ENCODE results near the gene CALHM1.

CALHM1 gene

DNA sequence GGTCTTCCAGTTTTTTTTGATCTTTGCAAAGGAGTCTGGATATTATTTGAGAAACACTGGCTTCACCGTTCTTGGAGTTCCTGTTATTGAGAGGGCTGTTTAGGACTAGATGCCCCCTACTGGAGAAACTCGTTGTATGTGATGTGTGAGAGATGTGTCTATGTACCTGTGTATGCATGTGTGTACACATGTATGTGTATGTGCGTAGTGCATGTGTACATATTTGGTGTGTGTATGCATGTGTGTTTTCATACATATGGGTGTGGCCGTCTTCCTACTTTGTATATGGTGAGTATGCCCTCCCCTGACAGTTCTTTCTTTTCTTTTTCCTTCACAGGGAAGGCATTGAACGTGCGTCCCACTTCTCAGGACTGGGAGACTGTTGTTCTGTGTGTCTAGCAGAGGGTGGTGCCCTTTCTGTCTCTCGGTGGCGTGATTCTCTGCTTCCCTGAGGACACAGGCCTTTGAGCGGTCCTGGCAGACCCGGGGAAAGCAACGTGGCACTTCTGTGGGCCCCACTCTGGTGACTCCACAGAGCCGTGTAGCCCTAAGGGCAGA lies 23.4 kb upstream of the CALHM1 start:
- peak in 1 of 2 experiments; percentile 46 for DNase-seq

DNA sequence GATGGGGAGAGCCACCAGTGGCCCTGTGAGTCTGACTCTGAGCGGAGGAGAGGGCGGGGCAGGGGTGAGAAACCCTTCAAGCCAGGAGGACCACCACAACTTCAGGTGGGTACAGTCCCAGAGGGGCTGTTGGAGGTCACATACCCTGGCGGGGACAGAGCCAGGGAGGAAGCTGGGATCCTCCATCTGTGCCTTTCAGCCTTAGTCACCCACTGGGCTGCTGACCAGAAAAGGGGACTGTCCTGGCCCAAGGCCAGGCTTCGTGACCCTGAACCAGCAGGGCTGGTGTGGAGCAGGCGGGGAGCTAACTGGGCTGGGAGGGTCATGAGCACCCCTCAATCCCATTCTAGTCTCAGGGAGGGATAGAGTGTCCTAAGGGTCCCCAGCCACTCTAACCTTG lies 21.8 kb upstream of the CALHM1 start:
- DNase-seq: no peak

DNA sequence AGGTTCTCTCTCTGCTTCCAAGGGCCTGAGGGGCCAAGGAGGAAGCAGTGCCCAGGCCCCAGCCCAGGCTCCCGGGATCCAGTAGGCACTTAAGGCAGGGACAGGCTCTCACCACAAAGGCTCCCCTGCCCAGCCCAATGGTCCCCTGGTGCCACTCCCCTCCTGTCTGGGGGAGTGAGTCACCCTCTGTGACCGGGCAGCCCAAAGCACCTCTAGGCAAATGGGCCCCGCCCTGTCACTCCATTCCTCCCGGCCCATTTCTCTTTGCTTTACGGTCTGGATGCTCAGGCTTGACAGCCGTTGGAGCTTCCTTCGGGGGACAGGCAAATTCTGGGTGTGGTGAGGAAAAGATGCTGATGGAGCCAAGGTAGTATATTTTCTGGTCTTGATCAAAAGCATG lies 20.4 kb upstream of the CALHM1 start, which contains the start of gene CALHM3:
TSS of gene CALHM3 (minus strand) at position 106 of the 400 bp plus-strand sequence. CDS start 208 bp downstream, outside the sequence.
- no peak for DNase-seq

DNA sequence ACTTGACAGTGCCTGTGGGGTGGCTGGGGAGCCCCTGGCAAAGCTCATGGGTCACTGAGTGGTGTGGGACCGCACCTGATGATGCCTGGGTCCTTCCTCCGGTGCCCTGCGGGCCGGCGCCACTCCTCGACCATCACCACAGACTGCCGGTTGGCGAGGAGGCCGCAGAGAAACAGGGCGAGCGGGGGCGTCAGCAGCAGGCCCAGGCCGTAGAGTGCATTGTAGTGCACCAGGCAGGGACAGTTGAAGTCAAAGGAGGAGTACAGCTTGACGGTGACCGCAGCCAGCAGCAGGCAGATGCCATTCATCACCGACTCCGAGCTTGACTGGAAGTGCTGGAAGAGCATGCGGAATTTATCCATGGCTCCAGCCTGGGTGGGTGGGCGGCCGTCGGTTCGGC lies 20.0 kb upstream of the CALHM1 start:
- DNase-seq: no peak

DNA sequence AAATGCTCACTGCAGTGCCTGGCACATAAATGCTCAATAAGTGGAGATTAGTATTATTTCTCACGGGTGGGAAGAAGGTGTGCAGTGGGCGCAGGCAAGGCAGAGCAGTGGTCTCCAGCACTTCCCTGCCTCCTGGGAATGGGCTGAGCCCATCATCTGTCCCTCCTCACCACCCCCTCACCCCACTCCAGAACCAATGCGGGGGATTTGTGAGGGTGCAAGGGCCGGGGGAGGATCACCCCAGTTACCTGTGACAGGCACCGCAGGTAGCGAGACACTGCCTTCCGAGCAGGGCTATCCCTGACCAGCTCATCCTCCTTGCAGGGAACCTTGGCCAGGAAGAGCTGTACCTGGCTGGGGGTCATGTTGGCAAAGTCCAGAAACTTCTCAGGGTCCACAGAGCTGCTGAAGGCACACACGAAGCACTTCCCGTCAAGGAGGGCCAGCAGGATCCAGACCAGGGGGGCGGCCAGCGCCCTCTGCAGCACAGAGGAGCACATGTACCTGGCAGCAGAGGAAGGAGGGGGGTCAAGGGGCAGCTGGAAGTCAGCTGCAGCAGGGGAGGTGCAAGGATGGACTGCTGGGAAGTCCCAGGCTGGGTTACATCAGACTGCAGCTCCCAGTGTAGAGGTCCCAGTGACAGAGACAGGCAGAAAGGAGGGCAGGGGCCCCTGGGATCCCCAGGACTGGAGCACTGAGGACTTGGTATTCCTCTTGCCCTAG lies 17.5 kb upstream of the CALHM1 start:
- no peak for DNase-seq

DNA sequence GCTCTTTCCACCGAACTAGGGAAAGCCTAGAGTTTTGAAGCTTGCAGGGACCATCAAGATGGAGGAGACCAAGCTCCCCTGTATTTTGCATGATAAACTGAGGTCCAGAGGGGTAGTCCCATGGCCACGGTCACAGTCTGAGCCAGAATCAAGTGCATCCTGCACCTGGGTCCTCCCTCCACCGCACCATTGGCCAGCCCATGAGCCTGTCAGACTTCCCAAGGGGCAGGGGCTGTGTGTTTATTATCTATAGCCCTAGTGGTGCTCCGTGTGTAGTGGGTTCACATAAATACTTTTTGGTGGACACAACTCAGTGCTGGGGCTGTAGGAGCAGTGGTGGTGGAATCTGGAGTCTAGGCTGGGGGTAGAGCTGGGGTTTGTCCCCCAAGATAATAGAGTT lies 16.7 kb upstream of the CALHM1 start:
- no peak for DNase-seq

DNA sequence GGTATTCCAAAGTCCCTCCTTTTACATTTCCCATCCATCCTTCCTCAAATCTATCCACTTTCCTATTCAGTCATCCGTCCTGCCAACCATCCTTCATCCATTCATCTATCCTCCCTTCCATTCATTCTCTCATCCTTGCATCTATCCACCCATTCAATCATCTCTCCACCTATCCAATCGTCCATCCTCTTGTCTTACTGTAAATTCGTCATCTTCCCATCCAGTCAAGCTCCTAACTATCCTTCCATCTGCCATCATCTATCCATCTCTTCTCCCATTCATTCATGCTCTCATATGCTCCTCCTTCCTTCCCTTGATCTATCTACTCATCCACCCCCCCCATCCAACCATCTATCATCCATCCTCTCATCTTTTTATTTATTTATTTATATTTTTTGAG lies 15.4 kb upstream of the CALHM1 start:
- no peak for DNase-seq

DNA sequence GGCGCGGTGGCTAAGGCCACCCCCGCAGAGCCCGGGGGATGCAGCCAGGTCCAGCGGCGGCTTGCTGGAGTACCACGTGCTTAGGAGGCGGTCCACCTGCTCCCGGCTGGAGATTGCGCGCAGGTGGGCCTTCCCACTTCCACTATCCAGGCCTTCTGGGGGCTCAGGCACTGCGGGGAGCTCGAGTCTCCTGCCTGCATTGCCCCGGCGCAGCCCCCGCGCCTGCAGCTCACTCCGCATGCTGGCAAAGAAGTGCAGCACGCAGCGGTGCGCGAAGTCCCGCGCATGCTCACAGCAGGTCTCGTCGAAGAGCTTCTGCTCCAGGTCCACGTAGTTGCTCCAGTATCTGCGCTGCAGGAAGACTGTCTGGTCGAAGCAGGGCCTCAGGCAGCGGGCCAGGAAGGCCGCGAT lies 14.6 kb upstream of the CALHM1 start:
- no peak for DNase-seq

DNA sequence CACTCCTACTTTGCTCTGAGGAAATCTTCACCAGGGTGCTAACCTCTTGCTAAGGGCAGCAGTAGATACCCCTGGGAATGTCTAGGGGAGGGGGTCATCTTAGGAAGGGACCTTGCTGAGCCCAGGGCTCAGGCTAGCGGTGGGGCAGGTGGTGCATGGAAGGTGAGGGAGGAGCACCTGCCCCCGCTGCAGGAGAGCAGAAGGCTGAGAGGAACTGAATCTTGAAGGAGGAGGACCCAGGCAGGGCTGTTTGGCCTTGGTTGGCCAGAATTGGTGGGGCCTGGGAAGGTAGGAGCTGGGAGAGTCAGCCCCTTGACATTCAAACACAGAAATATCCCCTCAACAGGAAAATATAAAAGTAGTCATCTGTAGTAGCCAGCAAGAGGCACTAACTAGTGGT lies 13.3 kb upstream of the CALHM1 start:
- DNase-seq: no peak

DNA sequence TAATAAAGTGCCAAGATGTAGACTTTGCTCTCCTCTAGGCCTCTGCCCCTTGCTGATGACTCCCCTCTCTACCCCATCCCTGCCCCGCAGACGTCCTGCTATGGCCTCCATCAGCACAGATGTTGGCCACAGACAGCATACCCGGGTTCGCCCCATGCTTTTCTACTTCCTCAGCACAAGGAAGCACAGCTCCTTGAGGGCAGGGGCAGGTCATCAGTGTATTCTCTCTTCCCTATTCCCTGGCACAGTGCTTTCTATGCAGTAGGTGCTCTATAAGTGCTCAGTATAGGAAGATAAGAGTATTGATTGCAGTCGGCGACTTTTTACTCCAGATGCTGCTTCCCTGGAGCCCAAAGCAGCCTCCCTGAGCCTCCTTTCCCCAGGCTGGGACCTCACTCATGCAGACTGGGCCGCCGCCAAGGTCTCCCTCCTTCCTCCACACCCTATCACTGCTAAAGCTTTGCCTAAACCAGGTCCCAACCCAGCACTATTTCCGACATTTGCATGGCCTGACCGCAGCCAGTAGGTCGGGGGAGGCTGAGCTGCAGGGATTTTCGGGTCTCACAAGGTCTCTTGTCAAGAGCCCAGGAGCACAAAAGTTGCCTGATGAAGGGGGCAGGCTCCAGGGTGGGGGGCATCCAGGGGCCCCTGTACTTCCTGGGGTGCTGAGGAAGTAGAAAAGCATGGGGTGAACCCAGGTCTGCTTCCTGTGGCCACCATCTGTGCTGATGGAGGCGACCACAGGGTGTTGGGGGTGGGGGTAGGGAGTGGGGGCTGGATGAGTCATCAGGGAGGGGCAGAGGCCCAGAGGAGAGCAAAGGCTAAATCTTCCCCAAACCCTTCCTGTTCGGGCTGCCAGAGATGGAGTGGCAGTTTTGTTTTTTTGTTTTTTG lies 12.3 kb upstream of the CALHM1 start:
- DNase-seq: no peak

DNA sequence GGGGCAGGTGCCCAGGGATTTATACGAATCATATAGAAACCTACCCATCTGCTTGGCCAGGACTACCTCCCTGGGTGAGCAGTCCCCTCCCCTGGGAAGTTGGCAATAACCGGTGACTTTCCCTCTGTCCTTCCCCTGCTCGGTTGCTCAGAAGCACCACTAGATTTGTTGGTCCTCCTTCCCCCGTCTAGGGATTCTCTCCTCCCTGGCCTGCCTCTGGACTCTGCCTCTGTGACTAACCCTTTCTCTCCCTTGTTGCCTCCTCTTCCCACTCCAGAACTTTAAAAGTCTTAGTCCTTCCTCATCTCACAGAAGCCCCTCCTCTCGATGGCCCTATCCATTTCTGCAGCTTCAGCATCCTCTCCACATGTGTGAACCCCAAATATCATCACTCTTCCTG lies 10.5 kb upstream of the CALHM1 start:
- no peak for DNase-seq

DNA sequence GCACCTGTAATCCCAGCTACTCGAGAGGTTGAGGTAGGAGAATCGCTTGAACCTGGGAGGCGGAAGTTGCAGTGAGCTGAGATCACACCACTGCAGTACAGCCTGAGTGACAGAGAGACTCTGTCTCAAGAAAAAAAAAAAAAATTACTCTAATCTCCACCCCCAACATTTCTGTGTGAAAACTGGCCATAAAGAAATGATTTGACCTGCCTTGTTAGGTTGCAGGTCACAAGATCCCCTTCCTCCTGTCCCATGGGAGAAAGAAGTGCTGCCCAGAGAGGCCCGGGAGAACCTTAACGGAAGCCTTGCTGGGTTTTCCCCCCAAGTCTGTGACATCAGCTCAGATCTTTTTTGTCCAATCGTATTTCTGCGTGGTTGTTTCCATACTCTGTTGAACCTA lies 8.7 kb upstream of the CALHM1 start:
- DNase-seq: no peak

DNA sequence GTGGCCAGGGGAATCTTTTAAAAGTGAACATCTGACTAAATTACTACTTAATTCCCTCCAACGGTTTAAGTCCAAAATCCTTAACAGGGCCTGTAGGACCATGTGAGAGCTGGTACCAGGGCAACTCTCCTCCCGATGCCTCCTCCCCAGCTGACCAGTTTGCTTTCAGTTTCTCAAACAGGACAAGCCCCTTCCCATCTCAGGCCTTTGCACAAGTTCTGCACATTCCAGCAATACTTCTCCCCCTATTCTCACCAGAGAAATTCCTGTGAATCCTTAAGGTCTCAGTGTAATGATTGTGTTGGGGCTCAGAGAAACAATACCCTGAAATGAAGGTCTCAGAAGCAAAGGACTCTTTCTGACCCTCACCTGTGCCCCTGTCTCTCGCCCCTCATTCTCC lies 8.0 kb upstream of the CALHM1 start:
- no peak for DNase-seq

DNA sequence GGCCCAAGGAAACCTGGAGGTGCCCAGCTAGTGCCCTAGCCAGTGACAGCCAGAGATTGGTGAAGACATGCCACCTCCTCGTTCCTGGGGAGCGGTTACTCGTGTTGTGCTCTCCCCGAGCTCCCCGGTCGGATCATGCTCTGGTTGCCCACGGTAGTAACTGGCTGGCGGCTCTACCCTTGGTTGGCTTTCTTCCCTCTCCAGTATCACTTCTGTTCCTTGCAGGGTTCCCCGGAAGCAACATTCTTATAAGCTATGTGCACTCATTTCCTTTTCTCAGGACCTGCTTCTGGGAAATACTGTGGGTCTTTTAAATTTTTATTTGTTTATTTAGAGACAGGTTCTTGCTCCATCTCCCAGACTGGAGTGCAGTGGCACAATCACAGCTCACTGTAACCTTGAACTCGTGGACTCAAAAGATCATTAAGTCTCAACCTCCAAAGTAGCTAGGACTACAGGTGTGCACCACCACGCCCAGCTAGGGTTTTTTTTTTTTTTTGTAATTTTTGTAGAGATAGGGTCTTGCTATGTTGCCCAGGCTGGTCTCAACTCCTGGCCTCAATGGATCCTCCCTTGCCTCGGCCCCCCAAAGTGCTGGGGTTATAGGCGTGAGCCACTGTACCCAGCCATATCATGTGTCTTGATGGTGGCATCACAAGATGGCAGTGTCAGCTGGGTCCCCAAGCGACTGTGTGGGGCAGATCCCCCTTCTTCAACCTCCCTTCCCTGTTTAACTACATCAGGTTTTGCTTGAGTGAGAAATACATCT lies 6.9 kb upstream of the CALHM1 start:
- DNase-seq: no peak

DNA sequence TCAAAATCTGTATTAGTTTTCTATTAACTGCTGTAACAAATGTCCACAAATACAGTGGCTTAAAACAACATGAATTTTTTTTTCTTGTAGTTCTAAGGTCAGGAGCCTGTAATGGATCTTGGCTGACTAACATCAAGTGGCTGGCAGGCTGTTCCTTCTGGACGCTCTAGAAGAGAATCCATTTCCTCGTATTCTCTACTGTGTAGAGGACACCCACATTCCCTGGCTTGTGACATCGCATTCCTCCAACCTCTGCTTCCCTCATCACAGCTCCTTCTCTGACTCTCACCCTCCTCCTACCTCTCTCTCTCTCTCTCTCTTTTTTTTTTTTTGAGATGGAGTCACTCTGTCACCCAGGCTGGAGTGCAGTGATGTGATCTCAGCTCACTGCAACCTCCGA lies 4.8 kb upstream of the CALHM1 start:
- no peak for DNase-seq

DNA sequence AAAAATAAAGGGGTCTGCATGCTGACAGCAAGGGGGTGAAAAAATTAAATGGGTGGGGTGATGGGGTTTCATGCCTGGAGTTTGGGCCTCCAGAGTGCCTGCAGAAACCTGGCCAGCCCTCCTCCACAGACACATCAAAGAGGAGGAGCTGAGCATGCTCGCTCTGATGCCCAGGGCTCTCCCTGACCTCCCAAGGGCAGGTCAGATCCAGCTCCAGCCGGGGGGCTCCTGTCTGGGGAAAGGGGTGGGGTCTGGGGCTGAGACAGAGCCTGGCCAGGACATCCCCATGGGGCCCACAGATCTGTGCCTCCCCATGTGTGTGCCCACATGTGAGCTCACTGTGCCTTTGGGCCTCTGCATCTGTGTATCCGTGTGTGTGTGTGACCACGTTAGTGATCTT lies 915 bp upstream of the CALHM1 start:
- DNase-seq: no peak

DNA sequence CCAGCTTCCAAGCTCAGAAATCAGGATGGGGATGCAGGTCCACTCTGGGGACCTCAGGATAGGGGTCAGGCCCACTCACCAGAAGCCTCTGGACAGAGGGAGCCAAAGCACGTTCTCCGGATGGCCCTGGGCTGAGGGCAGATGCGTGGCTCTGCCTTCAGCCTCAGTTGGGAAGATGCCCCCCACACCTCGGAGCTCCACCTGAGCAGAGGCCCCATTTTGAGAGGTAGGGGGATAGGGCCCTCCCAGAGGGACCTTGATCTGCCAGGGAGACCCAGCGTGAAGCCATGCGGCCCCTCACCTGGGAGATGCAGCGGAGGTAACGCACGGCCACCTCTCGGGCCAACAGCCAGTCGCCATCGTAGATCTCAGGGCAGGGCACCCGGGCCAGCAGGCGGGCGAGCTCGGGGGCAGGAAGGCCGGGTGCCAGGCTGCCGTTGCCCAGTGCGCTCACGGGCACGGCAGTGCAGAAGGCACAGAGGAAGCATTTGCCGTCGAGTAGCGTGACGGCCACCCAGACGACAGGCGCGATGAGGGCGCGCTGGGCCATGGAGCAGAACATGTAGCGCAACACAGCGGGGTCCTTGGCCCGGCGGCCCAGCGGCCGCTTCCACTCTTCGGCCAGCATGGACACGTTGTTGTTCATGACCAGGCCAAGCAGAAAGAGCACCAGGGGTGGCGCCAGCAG lies 660 bp downstream of the CALHM1 start:
- DNase-seq: no peak

DNA sequence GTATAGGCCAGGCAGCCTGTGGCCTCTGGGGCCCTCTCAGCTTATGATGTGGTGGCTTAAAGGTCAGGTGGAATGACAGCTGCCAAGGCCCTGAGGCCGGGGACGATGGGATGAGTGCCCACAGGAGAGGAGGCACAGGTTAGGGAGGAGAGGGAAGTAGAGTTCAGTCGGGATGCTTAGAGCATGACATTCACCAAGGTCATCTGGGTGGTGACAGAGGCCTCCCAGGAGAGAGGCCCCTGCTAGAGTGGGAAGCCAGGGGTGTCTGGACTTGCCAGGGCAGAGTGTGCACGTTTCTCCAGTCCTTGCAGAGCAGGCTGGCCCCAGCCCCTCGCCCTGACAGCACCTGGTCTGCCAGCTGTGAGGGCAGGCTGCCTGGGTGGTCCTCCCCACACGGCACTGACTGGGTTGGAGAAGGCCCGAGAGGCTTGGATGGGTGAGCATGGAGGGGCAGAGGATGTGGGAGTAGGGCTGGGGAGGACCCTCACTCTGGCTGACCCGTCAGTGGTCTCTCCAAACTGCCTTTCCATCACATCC lies 1.5 kb downstream of the CALHM1 start:
- DNase-seq: no peak

DNA sequence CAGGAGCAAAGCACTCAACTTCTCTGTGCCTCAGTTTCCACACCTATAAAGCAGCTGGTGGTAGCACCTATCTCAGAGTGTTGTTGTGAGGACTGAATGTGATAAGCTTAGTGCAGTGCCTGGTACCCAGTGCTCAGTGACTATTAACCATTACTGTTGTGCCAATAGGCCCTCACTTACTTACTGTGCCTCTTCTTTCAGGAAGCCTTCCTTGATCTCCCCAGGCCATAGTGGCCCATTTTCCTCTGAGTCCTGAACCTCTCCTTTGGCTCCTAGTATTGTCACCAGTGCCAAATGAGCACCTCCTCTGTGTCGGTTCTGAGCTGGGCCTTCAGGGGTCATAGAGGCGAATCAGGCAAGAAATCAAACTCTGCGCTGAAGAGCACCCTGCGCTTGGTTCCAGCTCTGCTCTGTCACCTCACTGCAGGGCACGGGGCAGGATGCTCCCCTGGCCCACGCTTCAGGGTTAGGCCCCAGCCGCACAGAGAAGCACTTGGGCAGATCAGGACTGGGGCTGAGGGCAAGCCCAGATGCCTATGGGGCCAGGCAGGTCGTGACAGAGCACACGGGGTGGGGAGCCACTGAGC lies 2.5 kb downstream of the CALHM1 start:
- DNase-seq: no peak

DNA sequence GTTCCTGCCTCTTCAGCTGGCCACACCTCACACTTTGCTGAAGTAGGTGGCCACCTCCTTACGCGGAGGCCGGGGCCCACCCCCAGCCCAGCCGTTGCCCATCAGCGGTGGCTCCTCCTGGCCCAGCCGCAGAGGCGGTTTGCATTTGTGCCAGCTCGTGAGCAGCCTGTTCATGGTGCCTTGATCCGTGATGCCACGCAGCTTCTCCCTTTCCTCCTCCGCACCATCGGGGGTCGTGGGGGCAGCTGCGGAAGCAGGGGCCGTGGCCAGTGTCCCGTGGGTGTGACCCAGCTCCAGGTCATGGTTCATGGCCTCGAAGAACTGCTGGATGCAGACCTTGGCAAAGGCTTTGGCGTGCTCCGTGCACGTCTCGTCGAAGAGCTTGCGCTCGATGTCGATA lies 3.5 kb downstream of the CALHM1 start:
- DNase-seq: no peak

DNA sequence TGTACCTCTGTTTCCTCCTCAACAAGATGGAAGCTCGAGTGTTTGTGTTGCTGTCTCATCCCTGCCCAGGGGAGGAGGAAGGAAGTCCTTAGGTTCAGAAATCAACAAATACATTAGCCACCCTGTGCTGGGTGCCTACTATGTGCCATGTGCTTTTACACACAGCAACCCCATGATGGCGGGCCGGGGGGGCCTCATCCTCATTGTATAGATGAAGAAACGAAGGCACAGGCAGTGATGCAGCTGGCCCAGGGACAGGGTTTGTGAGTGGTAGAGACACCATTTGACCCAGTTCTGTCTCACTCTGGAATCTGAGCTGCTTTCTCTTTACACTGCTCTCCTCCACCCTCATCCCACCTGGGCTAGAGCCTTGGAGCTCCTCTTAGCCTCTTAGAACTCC lies 4.7 kb downstream of the CALHM1 start:
- no peak for DNase-seq
